GM12878 (cell line): ENCODE measurements around the gene RRAS. TPM values are rescaled to one million over a fixed set of nuclear protein-coding genes. Genes with fewer than 3 reads are reported as not detected.

Experiments used
- ATAC-seq: fragments of 200-7000 bp; cut with Tn5 transposase; 3 replicates; pipeline ENCODE4 v1.9.1; 2020; ENCODE audit warnings: mild to moderate bottlenecking, moderate library complexity
- BruUV-seq: library from RNA; stranded (reverse); fragments of 400-500 nt; replicated peaks from 2 replicates; lab custom pipeline; 2021; lab: Mats Ljungman, UMichigan
- CTCF ChIA-PET: fragments of 300-600 bp; sonication (Branson Sonifier 250); formaldehyde crosslinking; extraction: SDS; loops from one replicate; lab custom pipeline; 2021; ENCODE audit warnings: inconsistent platforms; lab: Yijun Ruan, JAX
- POLR2A ChIA-PET: fragments of 350-600 bp; formaldehyde crosslinking; extraction: SDS; loops from one replicate; lab custom pipeline; 2021; ENCODE audit warnings: inconsistent platforms; lab: Charles Lee
- RAD21 ChIA-PET: fragments of 300-600 bp; sonication (Branson Sonifier 250); formaldehyde crosslinking; loops from one replicate; lab custom pipeline; 2023; ENCODE audit warnings: antibody characterized with exemption; ENCODE audit not compliant: unreplicated experiment; lab: Charles Lee
- SMC1A ChIA-PET: fragments of 300-600 bp; sonication (Branson Sonifier 250); formaldehyde crosslinking; loops from one replicate; lab custom pipeline; 2023; ENCODE audit not compliant: unreplicated experiment, uncharacterized antibody; lab: Charles Lee
- DNase-seq: peaks from one replicate; pipeline ENCODE4 v3.0.0-alpha.2; 2011; ENCODE audit warnings: low read depth, low spot score
- FAIRE-seq: peaks from 3 replicates; lab custom pipeline; 2011; peaks lifted over from hg19 to GRCh38; lab: Jason Lieb, UNC
- H2AFZ ChIP-seq: 2 replicates; pipeline ENCODE4 v1.6.0; 2011; ENCODE audit warnings: low read depth, low read length, control low read depth; ENCODE audit not compliant: control insufficient read depth
- H3K27ac ChIP-seq: 2 replicates; pipeline ENCODE4 v1.5.1; 2011; ENCODE audit warnings: control low read depth; ENCODE audit not compliant: control insufficient read depth, insufficient read depth
- H3K27me3 ChIP-seq, 2 experiments: replicated peaks in 1 of 2; 2 replicates each; pipeline versions ENCODE4 v1.6.0 to v1.6.1; 2011; ENCODE audit warnings: low read length in 1 of 2; ENCODE audit not compliant: control insufficient read depth in 2 of 2, insufficient read depth in 2 of 2
- H3K36me3 ChIP-seq, 2 experiments: 2 replicates each; pipeline ENCODE4 v1.5.1; 2011; ENCODE audit warnings: low read length in 1 of 2; ENCODE audit not compliant: control insufficient read depth in 2 of 2, insufficient read depth in 2 of 2
- H3K4me1 ChIP-seq: 2 replicates; pipeline ENCODE4 v1.6.1; 2011; ENCODE audit warnings: mild to moderate bottlenecking, low read length, moderate library complexity, mixed read lengths; ENCODE audit not compliant: control insufficient read depth, insufficient read depth
- H3K4me2 ChIP-seq: 2 replicates; pipeline ENCODE4 v1.6.0; 2011; ENCODE audit warnings: control low read depth; ENCODE audit not compliant: control insufficient read depth, insufficient read depth
- H3K4me3 ChIP-seq: fragments of 200-600 bp; sonication (generic); 2 replicates; pipeline ENCODE4 v1.5.1; 2016
- H3K79me2 ChIP-seq: 2 replicates; pipeline ENCODE4 v1.6.0; 2011; ENCODE audit warnings: low read length; ENCODE audit not compliant: control insufficient read depth, insufficient read depth
- H3K9ac ChIP-seq: 2 replicates; pipeline ENCODE4 v1.8.0; 2011; ENCODE audit warnings: low read length, control low read depth, mixed read lengths; ENCODE audit not compliant: control insufficient read depth, insufficient read depth
- H3K9me3 ChIP-seq: replicated peaks from 3 replicates; pipeline ENCODE4 v1.5.1; 2011; ENCODE audit warnings: mild to moderate bottlenecking, low read length; ENCODE audit not compliant: control insufficient read depth, insufficient read depth
- H4K20me1 ChIP-seq: 2 replicates; pipeline ENCODE4 v1.6.0; 2011; ENCODE audit not compliant: control insufficient read depth, insufficient read depth
- CHD1 ChIP-seq: IDR thresholded peaks from 2 replicates; pipeline ENCODE4 v1.6.1; 2012; ENCODE audit warnings: low read depth, low read length, improper control_type of control experiment
- CTCF ChIP-seq, 3 experiments: IDR thresholded peaks in 2 of 3; conservative IDR thresholded peaks in 1 of 3; 2 replicates each; pipeline ENCODE4 v1.5.1; 2011; ENCODE audit warnings: low read depth in 3 of 3, low read length in 3 of 3, mild to moderate bottlenecking in 3 of 3, control low read depth in 2 of 3, moderate library complexity in 2 of 3, inconsistent platforms in 1 of 3, mixed read lengths in 1 of 3; ENCODE audit not compliant: control insufficient read depth in 2 of 3, insufficient read depth in 1 of 3; ENCODE audit errors: extremely low read depth in 1 of 3
- GATAD2B ChIP-seq: fragments of 450-650 bp; conservative IDR thresholded peaks from 2 replicates; pipeline ENCODE4 v1.6.1; 2017; ENCODE audit warnings: low read depth, mild to moderate bottlenecking, moderate library complexity
- HDAC2 ChIP-seq: fragments of 200-600 bp; sonication (generic); IDR thresholded peaks from 2 replicates; pipeline ENCODE4 v1.6.1; 2017
- LARP7 ChIP-seq: fragments of 450-650 bp; IDR thresholded peaks from 2 replicates; pipeline ENCODE4 v1.6.1; 2017; ENCODE audit warnings: mild to moderate bottlenecking
- MAX ChIP-seq: IDR thresholded peaks from 2 replicates; pipeline ENCODE4 v1.6.1; 2012; ENCODE audit warnings: low read depth, low read length, improper control_type of control experiment
- MEF2B ChIP-seq: fragments of 450-650 bp; IDR thresholded peaks from 2 replicates; pipeline ENCODE4 v1.6.1; 2018; ENCODE audit warnings: mild to moderate bottlenecking, moderate library complexity; ENCODE audit not compliant: partially characterized antibody, poor library complexity, severe bottlenecking
- MTA2 ChIP-seq: fragments of 450-650 bp; IDR thresholded peaks from 2 replicates; pipeline ENCODE4 v1.6.1; 2016; ENCODE audit warnings: low read depth, mild to moderate bottlenecking, moderate library complexity
- POLR2AphosphoS2 ChIP-seq: IDR thresholded peaks from 2 replicates; pipeline ENCODE4 v1.6.1; 2011; ENCODE audit warnings: low read depth, mild to moderate bottlenecking, low read length, improper control_type of control experiment, moderate library complexity
- RCOR1 ChIP-seq: conservative IDR thresholded peaks from 2 replicates; pipeline ENCODE4 v1.6.1; 2012; ENCODE audit warnings: low read depth, low read length, improper control_type of control experiment
- REST ChIP-seq: IDR thresholded peaks from 2 replicates; pipeline ENCODE4 v1.6.1; 2012; ENCODE audit warnings: mild to moderate bottlenecking, low read depth, low read length
- RFX5 ChIP-seq: IDR thresholded peaks from 2 replicates; pipeline ENCODE4 v1.6.1; 2011; ENCODE audit warnings: low read depth, low read length, improper control_type of control experiment
- SMC3 ChIP-seq: IDR thresholded peaks from 2 replicates; pipeline ENCODE4 v1.6.1; 2011; ENCODE audit warnings: low read length, improper control_type of control experiment, borderline replicate concordance
- SP1 ChIP-seq: IDR thresholded peaks from one replicate; pipeline ENCODE4 v1.6.1; 2011; ENCODE audit warnings: low read depth, low read length
- SRF ChIP-seq, 2 experiments: IDR thresholded peaks; 2 replicates each; pipeline ENCODE4 v1.6.1; 2011; ENCODE audit warnings: low read depth in 2 of 2, low read length in 2 of 2, mild to moderate bottlenecking in 1 of 2, moderate library complexity in 1 of 2
- TCF12 ChIP-seq: IDR thresholded peaks from 2 replicates; pipeline ENCODE4 v1.6.1; 2011; ENCODE audit warnings: low read depth, mild to moderate bottlenecking, low read length
- ZBED1 ChIP-seq: IDR thresholded peaks from 2 replicates; pipeline ENCODE4 v1.6.1; 2016; ENCODE audit warnings: borderline replicate concordance
- ZNF207 ChIP-seq: fragments of 450-650 bp; IDR thresholded peaks from 2 replicates; pipeline ENCODE4 v1.6.1; 2014; ENCODE audit warnings: antibody characterized with exemption, mild to moderate bottlenecking, borderline replicate concordance
- WGBS: methylation state at CpG from one replicate; pipeline ENCODE4 v1.1.6; 2016; ENCODE audit warnings: low lambda C conversion rate; ENCODE audit not compliant: insufficient replicate concordance, insufficient coverage; ENCODE audit errors: missing lambda C conversion rate; 5-methylcytosine and 5-hydroxymethylcytosine counted together
- in situ Hi-C: fragments of 300-500 bp; cut with MboI; formaldehyde crosslinking; loops from 9 replicates; pipeline ENCODE4 v1.14.3; 2018; ENCODE audit warnings: mixed read lengths
- intact Hi-C: fragments of 100-400 bp; cut with micrococcal nuclease; formaldehyde crosslinking; loops from one replicate; pipeline ENCODE4 v1.14.2; 2022; ENCODE audit not compliant: unreplicated experiment
- polyA plus RNA-seq, 11 experiments: library from polyadenylated mRNA; depleted of rRNA in 4 of 11; unstranded in 6 of 11; stranded (reverse) in 5 of 11; fragments of >200 nt; fragmentation: Nextera tagmentation in 4 of 11; fragmentation: Illumina TruSeq in 1 of 11; extraction: Ambion mirVana in 4 of 11; extraction: Trizol in 1 of 11; gene quantifications; 1 replicate in 1 of 11; 2 replicates in 10 of 11; pipeline versions ENCODE4 v1.2.1 to v1.2.3, GENCODE V29; 2011 to 2016; ENCODE audit warnings: inconsistent platforms in 2 of 11, missing spikeins in 2 of 11, low read depth in 1 of 11
- total RNA-seq, 4 experiments: library from RNA; depleted of rRNA in 3 of 4; stranded (reverse); fragments of >200 nt in 3 of 4; fragmentation: Illumina TruSeq in 1 of 4; extraction: Trizol in 1 of 4; gene quantifications; 2 replicates each; pipeline versions ENCODE4 v1.2.1 to v1.2.3, GENCODE V29; 2013 to 2021

The RRAS gene
- total and polyA plus RNA-seq, 10 of the 15 experiments (the other 5 are each of a cell fraction or from before 2014, with no cell fraction given), result 0.24 to 5.8 (median 1.8) TPM

DNA sequence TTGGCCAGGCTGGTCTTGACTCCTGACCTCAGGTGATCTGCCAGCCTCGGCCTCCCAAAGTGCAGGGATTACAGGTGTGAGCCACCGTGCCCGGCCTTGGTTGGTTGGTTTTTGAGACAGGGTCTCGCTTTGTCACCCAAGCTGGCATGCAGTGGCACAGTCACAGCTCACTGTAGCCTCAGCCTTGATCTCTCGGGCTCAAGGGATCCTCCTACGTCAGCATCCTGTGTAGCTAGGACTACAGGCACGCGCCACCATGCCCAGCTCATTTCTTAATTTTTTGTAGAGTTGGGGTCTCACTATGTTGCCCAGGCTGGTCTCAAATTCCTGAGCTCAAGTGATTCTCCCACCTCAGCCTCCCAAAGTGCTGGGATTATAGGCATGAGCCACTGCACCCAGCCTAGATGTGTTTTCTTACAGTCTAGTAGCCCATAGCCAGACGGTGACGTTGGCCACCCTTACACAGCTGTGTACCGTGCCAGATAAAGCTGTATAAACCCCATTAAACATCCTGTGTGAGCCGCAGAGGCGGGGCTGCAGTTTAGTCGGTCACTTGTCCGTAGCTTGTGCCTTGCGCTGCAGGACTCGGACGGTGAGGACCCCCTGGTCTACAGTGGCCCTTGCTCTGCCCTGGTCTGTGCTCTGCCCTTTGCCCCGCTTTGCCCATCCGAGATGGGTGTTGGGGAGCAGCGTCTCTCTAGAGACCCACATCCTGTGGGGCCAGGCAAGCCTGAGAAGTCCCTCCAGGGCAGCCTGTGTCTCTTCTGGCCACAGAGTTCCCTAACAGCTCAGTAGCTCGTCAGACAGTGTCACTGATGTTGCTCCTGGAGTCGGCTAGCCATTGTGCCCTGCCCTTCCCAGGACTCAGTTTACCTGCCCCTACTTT lies 15.9 kb upstream of the RRAS start:
- H3K4me1 ChIP-seq, result no peaks in the 10 kb centered on the region
- no TSS peak for BruUV-seq
- H3K27me3 ChIP-seq, result no peaks in the 10 kb centered on the region
- no peak for DNase-seq
- intact Hi-C loops (no loop called here), in situ Hi-C loops (no loop called here)
- ChIA-PET RAD21 (interaction anchor here (1.1 kb wide), 1 partner anchor 8 kb away, joined by 3 read pairs; no protein-coding TSS in a partner anchor), POLR2A (no interaction called here), CTCF (interaction anchor here (1.5 kb wide), 1 partner anchor 25 kb away, joined by 3 read pairs; no protein-coding TSS in a partner anchor), SMC1A (interaction anchor here (0.6 to 0.9 kb wide), 2 partner anchors 10 to 13 kb away, joined by 3 to 4 read pairs; partner anchors contain the start of genes BCL2L12 and IRF3)
- FAIRE-seq, result no peak
- H3K4me3 ChIP-seq, result no peak overlapping the region
- no peaks in the 10 kb centered on the region for H3K9me3 ChIP-seq
- no peak for TF ChIP-seq POLR2AphosphoS2
- TF ChIP-seq MAX, result no peak
- no peak for TF ChIP-seq SRF (IDR thresholded peaks at IDR 0.05; ENCODE audit: low read depth in 2 of 2, low read length in 2 of 2)
- TF ChIP-seq ZBED1, result no peak
- no peak for TF ChIP-seq TCF12
- TF ChIP-seq RCOR1, result no peak
- no peak for TF ChIP-seq SP1
- TF ChIP-seq SMC3, result no peak
- no peak for TF ChIP-seq HDAC2
- TF ChIP-seq CHD1, result no peak
- TF ChIP-seq RFX5, result no peak
- TF ChIP-seq MEF2B, result no peak
- no peak for TF ChIP-seq LARP7
- no peak for TF ChIP-seq GATAD2B
- no peak for TF ChIP-seq ZNF207
- no peak for TF ChIP-seq REST
- TF ChIP-seq MTA2, result no peak
- TF ChIP-seq CTCF (IDR thresholded peaks at IDR 0.05 in 2 of 3, conservative IDR thresholded peaks at IDR 0.05 in 1 of 3; ENCODE audit: control insufficient read depth in 2 of 3, extremely low read depth in 1 of 3, insufficient read depth in 1 of 3, low read depth in 3 of 3, low read length in 3 of 3), result no peak
- H4K20me1 ChIP-seq, result no peaks in the 10 kb centered on the region
- H2AFZ ChIP-seq, result no peak overlapping the region
- 87% methylated on average over 23 of the region's 23 CpGs for WGBS
- no peak overlapping the region for H3K9ac ChIP-seq
- H3K36me3 ChIP-seq, result peaks cover 0 to 37% of the 10 kb centered on the region in 2 experiments; a peak in 3 of 4 replicates
- H3K79me2 ChIP-seq, result no peaks in the 10 kb centered on the region
- ATAC-seq, result no peak
- H3K4me2 ChIP-seq, result no peak overlapping the region
- no peak overlapping the region for H3K27ac ChIP-seq
